Stomach (tissue), 4 donors: Measurements from ENCODE around the gene THYN1.

Experiments
- POLR2A ChIP-seq, 4 donors: fragments of 450-650 bp; IDR thresholded peaks; one replicate each; pipeline ENCODE4 v1.6.1; 2016; ENCODE audit warnings: antibody characterized with exemption in 4 of 4, control low read depth in 2 of 4, mild to moderate bottlenecking in 1 of 4, moderate library complexity in 1 of 4
- TF ChIP-seq, protein P1 (sequence below), 7 experiments: fragments of 450-650 bp in 4 of 7; fragments of 200-600 bp in 3 of 7; sonication (generic) in 3 of 7; IDR thresholded peaks; one replicate each; pipeline ENCODE4 v1.5.1; 2016 to 2019; ENCODE audit warnings: antibody characterized with exemption in 7 of 7, control low read depth in 2 of 7, mild to moderate bottlenecking in 1 of 7

DNA sequence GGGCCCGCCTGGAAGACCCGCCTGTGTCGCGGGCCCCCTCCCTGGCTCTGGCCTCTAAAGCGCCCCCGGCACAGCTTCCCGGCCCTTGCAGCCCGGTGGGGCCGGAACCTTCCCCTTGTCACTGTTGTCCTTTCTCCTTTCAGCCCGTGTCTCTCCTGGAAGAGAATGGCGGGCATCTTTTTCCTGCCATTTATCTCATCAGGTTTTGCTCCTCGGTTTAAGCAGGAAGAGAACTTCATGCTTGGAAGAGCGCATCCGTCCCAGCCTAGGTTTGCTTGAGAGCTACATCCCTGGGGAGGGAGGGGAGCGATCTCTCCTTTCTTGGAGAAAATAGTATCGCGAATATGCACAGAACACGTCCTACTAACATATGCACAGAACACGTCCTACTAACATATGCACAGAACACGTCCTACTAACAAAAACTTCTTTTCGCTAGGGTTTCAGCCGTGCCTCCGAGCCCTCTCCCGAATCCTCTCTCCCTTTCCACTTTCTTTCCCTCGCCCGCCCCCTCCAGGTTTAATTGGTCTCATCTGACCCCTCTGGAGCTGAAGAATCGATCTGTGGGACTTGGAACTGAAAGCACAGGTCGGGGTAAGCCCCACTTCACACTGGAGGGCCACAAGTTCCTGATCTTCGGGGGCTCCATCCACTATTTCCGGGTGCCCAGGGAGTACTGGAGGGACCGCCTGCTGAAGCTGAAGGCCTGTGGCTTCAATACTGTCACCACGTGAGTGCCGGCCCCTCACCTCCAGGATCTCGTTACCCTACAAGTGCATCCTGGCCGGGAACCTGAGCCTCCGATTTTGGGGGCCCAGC is 24.2 kb upstream of the THYN1 start:
- TF ChIP-seq POLR2A (IDR thresholded peaks at IDR 0.05), result no peak
- TF ChIP-seq, protein P1, sequence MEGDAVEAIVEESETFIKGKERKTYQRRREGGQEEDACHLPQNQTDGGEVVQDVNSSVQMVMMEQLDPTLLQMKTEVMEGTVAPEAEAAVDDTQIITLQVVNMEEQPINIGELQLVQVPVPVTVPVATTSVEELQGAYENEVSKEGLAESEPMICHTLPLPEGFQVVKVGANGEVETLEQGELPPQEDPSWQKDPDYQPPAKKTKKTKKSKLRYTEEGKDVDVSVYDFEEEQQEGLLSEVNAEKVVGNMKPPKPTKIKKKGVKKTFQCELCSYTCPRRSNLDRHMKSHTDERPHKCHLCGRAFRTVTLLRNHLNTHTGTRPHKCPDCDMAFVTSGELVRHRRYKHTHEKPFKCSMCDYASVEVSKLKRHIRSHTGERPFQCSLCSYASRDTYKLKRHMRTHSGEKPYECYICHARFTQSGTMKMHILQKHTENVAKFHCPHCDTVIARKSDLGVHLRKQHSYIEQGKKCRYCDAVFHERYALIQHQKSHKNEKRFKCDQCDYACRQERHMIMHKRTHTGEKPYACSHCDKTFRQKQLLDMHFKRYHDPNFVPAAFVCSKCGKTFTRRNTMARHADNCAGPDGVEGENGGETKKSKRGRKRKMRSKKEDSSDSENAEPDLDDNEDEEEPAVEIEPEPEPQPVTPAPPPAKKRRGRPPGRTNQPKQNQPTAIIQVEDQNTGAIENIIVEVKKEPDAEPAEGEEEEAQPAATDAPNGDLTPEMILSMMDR (IDR thresholded peaks at IDR 0.05), result no peak
